Sigmoid colon (tissue), 7 donors: ENCODE measurements around the gene HAAO. TPM values are rescaled to one million over a fixed set of nuclear protein-coding genes. Genes with fewer than 3 reads are reported as not detected.
A peak's percentile ranks its signal among the peaks of the same experiment; 100 is the strongest.

Experiments
- DNase-seq: peaks from one replicate; pipeline ENCODE4 v3.0.0-alpha.2; 2019
- H3K27ac ChIP-seq, 4 donors: fragments of 200-600 bp; sonication (generic); one replicate each; pipeline ENCODE4 v1.5.1; 2016 to 2019; ENCODE audit warnings: mild to moderate bottlenecking in 1 of 4
- H3K27me3 ChIP-seq, 3 donors: fragments of 200-600 bp; sonication (generic); one replicate each; pipeline ENCODE4 v1.5.1; 2019; ENCODE audit warnings: mild to moderate bottlenecking in 1 of 3
- H3K36me3 ChIP-seq, 4 donors: fragments of 200-600 bp; sonication (generic); one replicate each; pipeline ENCODE4 v1.5.1; 2016 to 2019
- H3K4me1 ChIP-seq, 4 donors: fragments of 200-600 bp; sonication (generic); one replicate each; pipeline ENCODE4 v1.5.1; 2017 to 2019
- H3K4me3 ChIP-seq, 4 donors: fragments of 200-600 bp; sonication (generic); one replicate each; pipeline ENCODE4 v1.5.1; 2017 to 2019; ENCODE audit warnings: mild to moderate bottlenecking in 2 of 4, moderate library complexity in 1 of 4
- H3K9me3 ChIP-seq, 4 donors: fragments of 200-600 bp in 3 of 4; sonication (generic) in 3 of 4; one replicate each; pipeline versions ENCODE4 v1.5.1 to v1.6.1; 2013 to 2019
- EP300 ChIP-seq, 4 donors: sonication (generic); formaldehyde crosslinking; IDR thresholded peaks; one replicate each; pipeline ENCODE4 v1.6.1; 2017; ENCODE audit warnings: antibody characterized with exemption in 4 of 4
- POLR2A ChIP-seq, 2 donors: fragments of 450-650 bp; IDR thresholded peaks; one replicate each; pipeline ENCODE4 v1.6.1; 2016; ENCODE audit warnings: antibody characterized with exemption in 2 of 2, mild to moderate bottlenecking in 2 of 2, moderate library complexity in 2 of 2
- POLR2AphosphoS5 ChIP-seq, 4 donors: sonication (generic); formaldehyde crosslinking; IDR thresholded peaks; one replicate each; pipeline ENCODE4 v1.6.1; 2017; ENCODE audit warnings: antibody characterized with exemption in 4 of 4
- WGBS, 2 donors: extraction: QIAGEN DNeasy Blood & Tissue Kit; methylation state at CpG; one replicate each; pipeline ENCODE4 v1.1.7; 2013; 5-methylcytosine and 5-hydroxymethylcytosine counted together
- intact Hi-C: fragments of 100-400 bp; cut with DNase I; formaldehyde crosslinking; loops from one replicate; pipeline ENCODE4 v1.15.1; 2023
- polyA plus RNA-seq, 3 donors: library from polyadenylated mRNA; stranded (reverse); fragments of 200-250 nt; gene quantifications; one replicate each; pipeline ENCODE4 v1.2.3, GENCODE V29; 2013
- total RNA-seq, 4 donors: library from RNA; depleted of rRNA; stranded (reverse); fragments of >200 nt; gene quantifications; one replicate each; pipeline ENCODE4 v1.1.0, GENCODE V29; 2016
- TF ChIP-seq, protein P1 (sequence below), 4 experiments: fragments of 450-650 bp in 3 of 4; fragments of 200-600 bp in 1 of 4; IDR thresholded peaks; one replicate each; pipeline ENCODE4 v1.5.1; 2016 to 2019; ENCODE audit warnings: antibody characterized with exemption in 4 of 4, mild to moderate bottlenecking in 3 of 4, moderate library complexity in 2 of 4
- donor health status: healthy with polysubstance abuse.
- donor health status: Bipolar disorder and iron deficiency.
- donor health status: healthy.

Gene HAAO
- total and polyA plus RNA-seq, 7 donors: 2.5 to 37.9 (median 5.6) TPM

DNA sequence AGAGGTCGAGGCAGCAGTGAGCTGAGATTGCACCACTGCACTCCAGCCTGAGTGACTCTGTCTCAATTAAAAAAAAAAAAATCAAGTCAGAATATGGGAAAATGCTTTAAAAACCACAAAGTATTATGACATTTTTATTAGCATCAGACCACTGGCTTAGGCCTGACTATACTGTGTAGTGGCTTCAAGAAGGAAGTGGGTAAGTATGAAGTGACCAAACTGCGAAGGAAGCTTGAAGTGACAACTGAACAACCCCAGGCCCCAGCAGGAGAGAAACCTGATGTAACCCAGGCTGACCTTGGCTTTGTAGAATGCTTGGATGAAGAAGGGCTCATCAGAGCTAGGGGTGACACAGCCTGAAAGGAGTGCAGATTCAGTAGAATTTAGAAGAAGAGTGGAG, 21.4 kb upstream of the HAAO start:
- no peak for DNase-seq

DNA sequence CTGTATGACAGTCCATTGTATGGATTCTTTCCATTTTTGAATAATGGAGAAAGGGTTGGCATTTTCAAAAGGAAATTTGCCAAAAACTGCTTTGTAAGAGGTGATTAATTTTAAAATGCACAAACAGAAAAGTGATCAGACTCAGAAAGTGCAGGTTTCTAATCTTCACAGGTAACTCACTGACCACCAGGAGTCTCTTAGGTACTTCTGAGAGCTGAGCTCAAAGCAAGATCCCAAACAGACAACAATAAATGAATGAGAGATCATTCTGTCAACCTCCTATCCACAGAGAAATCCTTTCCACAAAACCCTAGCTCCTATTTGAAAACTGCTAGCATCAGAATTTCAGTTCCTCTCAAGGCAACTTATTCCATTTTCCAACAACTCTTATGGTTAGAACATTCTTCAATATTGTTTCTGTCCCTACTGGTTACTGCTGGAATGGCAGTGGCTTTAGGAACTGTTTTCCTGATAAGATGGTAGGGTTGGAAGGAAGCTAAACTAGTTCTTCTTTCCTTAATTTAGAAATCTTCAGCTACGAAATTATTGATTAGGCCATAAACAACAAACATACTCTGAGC, 20.6 kb upstream of the HAAO start:
- Histone ChIP-seq H3K9me3 (no peaks in the 10 kb centered on the region), H3K4me1 (peaks cover 0 to 22% (median 14%) of the 10 kb centered on the region in 4 donors)
- TF ChIP-seq EP300 (IDR thresholded peaks at IDR 0.05) (no peak), POLR2AphosphoS5 (IDR thresholded peaks at IDR 0.05) (no peak), POLR2A (IDR thresholded peaks at IDR 0.05) (no peak)
- TF ChIP-seq, protein P1, sequence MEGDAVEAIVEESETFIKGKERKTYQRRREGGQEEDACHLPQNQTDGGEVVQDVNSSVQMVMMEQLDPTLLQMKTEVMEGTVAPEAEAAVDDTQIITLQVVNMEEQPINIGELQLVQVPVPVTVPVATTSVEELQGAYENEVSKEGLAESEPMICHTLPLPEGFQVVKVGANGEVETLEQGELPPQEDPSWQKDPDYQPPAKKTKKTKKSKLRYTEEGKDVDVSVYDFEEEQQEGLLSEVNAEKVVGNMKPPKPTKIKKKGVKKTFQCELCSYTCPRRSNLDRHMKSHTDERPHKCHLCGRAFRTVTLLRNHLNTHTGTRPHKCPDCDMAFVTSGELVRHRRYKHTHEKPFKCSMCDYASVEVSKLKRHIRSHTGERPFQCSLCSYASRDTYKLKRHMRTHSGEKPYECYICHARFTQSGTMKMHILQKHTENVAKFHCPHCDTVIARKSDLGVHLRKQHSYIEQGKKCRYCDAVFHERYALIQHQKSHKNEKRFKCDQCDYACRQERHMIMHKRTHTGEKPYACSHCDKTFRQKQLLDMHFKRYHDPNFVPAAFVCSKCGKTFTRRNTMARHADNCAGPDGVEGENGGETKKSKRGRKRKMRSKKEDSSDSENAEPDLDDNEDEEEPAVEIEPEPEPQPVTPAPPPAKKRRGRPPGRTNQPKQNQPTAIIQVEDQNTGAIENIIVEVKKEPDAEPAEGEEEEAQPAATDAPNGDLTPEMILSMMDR (IDR thresholded peaks at IDR 0.05): peak; percentile 30 to 62 (median 50)

More for the DNA sequence above, 21.4 kb upstream of the HAAO start:
- intact Hi-C loops: no loop called here
- H3K27me3 ChIP-seq: no peaks in the 10 kb centered on the region
- no peak overlapping the region for H3K4me3 ChIP-seq
- no peak overlapping the region for H3K27ac ChIP-seq
- TF ChIP-seq POLR2A (IDR thresholded peaks at IDR 0.05): no peak
- WGBS, 2 donors: 80 to 92% methylated on average over 2 of the region's 2 CpGs
- peaks cover 0 to 22% (median 13%) of the 10 kb centered on the region in 4 donors for H3K4me1 ChIP-seq
- no peaks in the 10 kb centered on the region for H3K9me3 ChIP-seq
- no peaks in the 10 kb centered on the region for H3K36me3 ChIP-seq

DNA sequence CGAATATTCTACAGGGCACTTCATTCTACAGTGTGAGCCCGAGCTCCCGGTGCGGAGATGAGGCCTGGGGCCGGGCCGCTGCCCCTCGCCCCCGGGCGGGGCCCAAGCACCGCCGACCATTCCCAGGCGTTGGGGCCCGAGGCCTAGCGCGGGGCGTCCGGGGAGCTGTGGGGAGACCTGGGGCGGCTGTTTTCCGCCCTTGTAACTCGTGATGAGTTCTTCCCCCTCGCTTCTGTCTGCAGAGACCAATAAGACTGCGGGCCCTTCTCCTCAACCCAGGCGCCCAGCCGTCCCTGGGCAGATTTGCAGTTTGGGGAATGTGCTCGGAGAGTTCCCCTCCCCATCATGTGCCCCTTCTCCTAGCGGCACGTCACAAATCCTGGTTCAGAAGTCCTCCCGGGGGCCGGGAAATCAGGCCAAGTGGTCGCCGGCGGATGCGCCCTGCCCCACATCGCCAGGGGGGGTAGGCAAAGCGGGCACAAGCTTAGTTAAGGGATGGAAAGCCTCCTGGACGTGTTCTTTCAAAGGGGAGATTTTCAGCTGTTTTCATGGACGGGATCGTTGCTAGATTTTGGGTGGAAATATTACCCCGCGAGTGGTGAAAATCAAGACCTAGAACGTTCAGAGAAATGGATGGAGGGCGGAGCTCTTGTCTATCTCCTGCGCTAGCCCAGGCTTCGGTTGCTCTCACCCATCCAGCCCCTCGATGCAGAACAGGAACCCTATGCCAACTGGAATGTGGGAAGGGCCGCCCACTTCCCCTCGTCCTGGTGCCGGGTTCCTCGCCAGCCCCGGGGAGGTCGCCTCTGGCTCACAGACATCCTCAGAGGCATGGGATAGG, 18.8 kb upstream of the HAAO start:
- Histone ChIP-seq H3K27me3 (no peaks in the 10 kb centered on the region), H3K4me3 (peak overlapping the region; percentile 44 to 74 (median 70)), H3K4me1 (peaks cover 0 to 22% (median 14%) of the 10 kb centered on the region in 4 donors), H3K36me3 (no peaks in the 10 kb centered on the region), H3K27ac (peak overlapping the region; percentile 92 to 99 (median 98)), H3K9me3 (no peaks in the 10 kb centered on the region)
- intact Hi-C loops: no loop called here
- TF ChIP-seq POLR2AphosphoS5 (IDR thresholded peaks at IDR 0.05): peak; percentile 32 to 75 (median 70)
- TF ChIP-seq EP300 (IDR thresholded peaks at IDR 0.05): peak in 1 of 4 donors; percentile 6
- peak; percentile 33 to 66 for TF ChIP-seq POLR2A (IDR thresholded peaks at IDR 0.05)
- TF ChIP-seq, protein P1 (IDR thresholded peaks at IDR 0.05): no peak
- WGBS, 2 donors: 9 to 50% methylated on average over 51 of the region's 51 CpGs
- DNase-seq: peak; percentile 86

More for the DNA sequence above, 20.6 kb upstream of the HAAO start:
- Histone ChIP-seq H3K36me3 (no peaks in the 10 kb centered on the region), H3K4me3 (no peak overlapping the region), H3K27ac (no peak overlapping the region), H3K27me3 (no peaks in the 10 kb centered on the region)
- no peak for DNase-seq
- intact Hi-C loops: no loop called here
- 0 to 44% methylated on average over 1 of the region's 1 CpG for WGBS, 2 donors

DNA sequence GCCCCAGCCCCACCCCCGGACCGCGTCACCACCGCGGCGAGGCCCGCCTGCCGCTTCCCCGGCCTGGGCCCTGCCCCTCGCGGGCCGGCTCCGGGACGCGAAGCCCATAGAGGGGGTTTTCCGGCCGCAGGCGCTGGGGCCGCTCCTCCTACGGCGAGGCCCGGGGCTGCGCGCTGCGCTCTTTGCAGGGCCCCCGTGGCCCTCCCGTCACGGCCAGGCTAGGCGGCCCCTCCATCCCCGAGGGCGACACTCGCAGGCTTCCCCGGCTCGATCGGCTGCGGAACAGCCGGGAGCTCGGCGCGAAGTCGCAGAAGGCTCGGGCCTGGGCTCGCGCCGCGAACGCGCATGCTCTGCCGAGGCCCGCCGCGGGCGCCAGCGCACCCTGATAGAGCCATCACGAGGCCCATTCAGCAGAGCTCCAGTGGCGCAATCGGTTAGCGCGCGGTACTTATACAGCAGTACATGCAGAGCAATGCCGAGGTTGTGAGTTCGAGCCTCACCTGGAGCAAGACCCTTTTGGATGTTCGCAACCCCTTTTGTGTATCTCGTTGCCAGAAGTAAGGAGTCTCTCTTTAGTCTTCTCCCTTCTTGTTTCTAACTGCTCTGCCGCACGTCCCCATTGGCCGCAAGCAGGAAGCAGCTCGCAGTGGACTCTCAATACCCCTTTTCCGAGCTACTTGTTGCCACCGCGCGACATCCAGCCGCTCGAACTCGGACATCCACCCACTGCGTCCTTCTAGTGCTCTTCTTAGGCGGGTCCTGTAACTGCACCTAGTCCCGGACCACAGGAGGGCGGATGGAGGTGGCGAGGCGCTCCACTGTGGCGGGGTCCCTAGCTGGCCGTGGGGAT, 18.0 kb upstream of the HAAO start:
- Histone ChIP-seq H3K27me3 (no peaks in the 10 kb centered on the region), H3K36me3 (no peaks in the 10 kb centered on the region), H3K4me1 (peaks cover 0 to 22% (median 14%) of the 10 kb centered on the region in 4 donors), H3K9me3 (no peaks in the 10 kb centered on the region), H3K27ac (peak overlapping the region; percentile 92 to 99 (median 98)), H3K4me3 (peak overlapping the region; percentile 44 to 74 (median 70))
- peak; percentile 98 for DNase-seq
- intact Hi-C loops: no loop called here
- TF ChIP-seq POLR2A (IDR thresholded peaks at IDR 0.05) (peak; percentile 49 to 54), POLR2AphosphoS5 (IDR thresholded peaks at IDR 0.05) (peak; percentile 47 to 89 (median 80)), EP300 (IDR thresholded peaks at IDR 0.05) (peak in 1 of 4 donors; percentile 2)
- TF ChIP-seq, protein P1 (IDR thresholded peaks at IDR 0.05): no peak
- 0 to 2% methylated on average over 83 of the region's 83 CpGs for WGBS, 2 donors
